ENCODE results near the gene BIRC5.

DNA sequence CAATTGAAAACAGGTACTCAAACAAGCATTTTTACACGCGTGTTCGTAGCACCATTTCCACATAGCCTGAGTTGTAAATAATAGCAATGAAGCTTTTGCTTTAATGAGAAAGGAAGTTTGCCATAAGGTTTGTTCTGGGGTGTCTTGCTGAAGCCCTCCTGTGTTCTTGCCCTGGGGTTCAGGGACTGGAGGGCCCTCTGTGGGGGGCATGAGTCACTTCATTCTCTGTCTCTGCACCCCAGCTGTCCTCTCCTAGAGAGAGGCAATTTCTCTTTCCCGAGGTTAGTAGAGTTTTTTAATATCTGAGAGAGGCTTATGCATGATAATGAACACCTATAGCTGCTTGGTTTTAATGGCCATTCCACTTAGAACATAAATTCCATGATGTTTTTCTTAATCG, 17.3 kb upstream of the BIRC5 start:
- TF ChIP-seq POLR2A (IDR thresholded peaks at IDR 0.05; ENCODE audit: low read depth, low read length): no peak
- TF ChIP-seq POLR2AphosphoS5 (IDR thresholded peaks at IDR 0.05; ENCODE audit: low read depth, low read length): no peak
- TF ChIP-seq SPI1 (IDR thresholded peaks at IDR 0.05; ENCODE audit: low read depth, low read length): no peak
- no peak for TF ChIP-seq TAF1 (IDR thresholded peaks at IDR 0.05; ENCODE audit: low read depth, low read length)
- no peak for TF ChIP-seq POU2F2 (IDR thresholded peaks at IDR 0.05; ENCODE audit: low read depth, low read length)
- TF ChIP-seq PAX5 (IDR thresholded peaks at IDR 0.05; ENCODE audit: insufficient read depth, low read length, severe bottlenecking): no peak
